Loucy (cell line): ENCODE data around the gene VRK2.

Source experiments
- H2AFZ ChIP-seq: fragments of 200-600 bp; sonication (generic); 2 replicates; pipeline ENCODE4 v1.6.0; 2016; ENCODE audit warnings: antibody characterized with exemption, mild to moderate bottlenecking, low read length, moderate library complexity
- H3F3A ChIP-seq: fragments of 200-600 bp; 2 replicates; pipeline ENCODE4 v1.6.0; 2016; ENCODE audit warnings: antibody characterized with exemption, low read depth, mild to moderate bottlenecking
- H3K27me3 ChIP-seq: fragments of 200-600 bp; sonication (generic); 2 replicates; pipeline ENCODE4 v1.6.1; 2014; ENCODE audit warnings: low read length, mild to moderate bottlenecking; ENCODE audit not compliant: insufficient read depth, poor library complexity, severe bottlenecking
- H3K36me3 ChIP-seq: fragments of 200-600 bp; sonication (generic); 2 replicates; pipeline ENCODE4 v1.6.1; 2016; ENCODE audit warnings: low read length; ENCODE audit not compliant: insufficient read depth
- H3K4me1 ChIP-seq: fragments of 200-600 bp; sonication (generic); 2 replicates; pipeline ENCODE4 v1.5.1; 2014; ENCODE audit warnings: low read length, mild to moderate bottlenecking; ENCODE audit not compliant: insufficient read depth, poor library complexity, severe bottlenecking
- H3K4me2 ChIP-seq: fragments of 200-600 bp; sonication (generic); 2 replicates; pipeline ENCODE4 v1.6.0; 2014; ENCODE audit warnings: antibody characterized with exemption, low read length, low read depth, mild to moderate bottlenecking; ENCODE audit not compliant: poor library complexity, severe bottlenecking
- H3K4me3 ChIP-seq: fragments of 200-600 bp; sonication (generic); 2 replicates; pipeline ENCODE4 v1.5.1; 2014; ENCODE audit warnings: low read length, mild to moderate bottlenecking, mixed read lengths; ENCODE audit not compliant: poor library complexity, severe bottlenecking
- H3K79me2 ChIP-seq: fragments of 200-600 bp; sonication (generic); 2 replicates; pipeline ENCODE4 v1.6.1; 2014; ENCODE audit warnings: low read length; ENCODE audit not compliant: insufficient read depth
- H3K9ac ChIP-seq: fragments of 200-600 bp; sonication (generic); 2 replicates; pipeline ENCODE4 v1.6.0; 2014; ENCODE audit warnings: mild to moderate bottlenecking, low read depth, low read length, moderate library complexity; ENCODE audit not compliant: poor library complexity, severe bottlenecking
- H3K9me2 ChIP-seq: fragments of 200-600 bp; sonication (generic); replicated peaks from 2 replicates; pipeline ENCODE4 v1.6.1; 2016; ENCODE audit warnings: low read depth, low read length, mixed read lengths
- H3K9me3 ChIP-seq: fragments of 200-600 bp; sonication (generic); 2 replicates; pipeline ENCODE4 v1.6.1; 2014; ENCODE audit warnings: mild to moderate bottlenecking, antibody characterized with exemption, low read length, low read depth; ENCODE audit not compliant: insufficient read depth
- H4K20me1 ChIP-seq: fragments of 200-600 bp; sonication (generic); 2 replicates; pipeline ENCODE4 v1.6.0; 2014; ENCODE audit warnings: antibody characterized with exemption, low read length, mild to moderate bottlenecking; ENCODE audit not compliant: insufficient read depth, poor library complexity, severe bottlenecking
- EZH2phosphoT487 ChIP-seq: fragments of 200-600 bp; IDR thresholded peaks from 2 replicates; pipeline ENCODE4 v1.6.1; 2018; ENCODE audit warnings: antibody characterized with exemption, mild to moderate bottlenecking, moderate library complexity, borderline replicate concordance
- TF ChIP-seq, protein P1 (sequence below): fragments of 200-600 bp; sonication (generic); conservative IDR thresholded peaks from 2 replicates; pipeline ENCODE4 v1.5.1; 2014; ENCODE audit warnings: mild to moderate bottlenecking, antibody characterized with exemption, low read length

The VRK2 gene

DNA sequence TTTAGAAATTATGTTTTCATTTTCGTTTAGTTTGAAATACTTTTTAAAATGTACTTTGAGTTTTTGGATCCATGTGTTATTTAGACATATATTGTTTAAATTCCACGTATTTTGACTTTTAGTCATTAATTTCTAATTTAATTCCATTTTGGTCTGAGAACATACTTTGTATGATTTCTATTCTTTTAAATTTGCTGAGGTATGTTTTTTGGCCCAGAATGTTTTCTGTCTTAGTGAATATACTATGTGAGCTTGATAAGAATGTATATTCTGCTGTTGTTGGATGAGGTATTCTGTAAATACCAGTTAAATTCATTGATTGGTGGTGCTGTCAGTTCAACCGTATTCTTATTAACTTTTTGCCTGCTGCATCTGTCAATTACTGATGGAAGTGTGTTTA lies 26.4 kb downstream of the VRK2 start:
- no peak overlapping the region for H3K9ac ChIP-seq
- no peaks in the 10 kb centered on the region for H3K27me3 ChIP-seq
- no peaks in the 10 kb centered on the region for H4K20me1 ChIP-seq
- H3K9me3 ChIP-seq, result no peaks in the 10 kb centered on the region
- H3K36me3 ChIP-seq, result no peaks in the 10 kb centered on the region
- no peak for TF ChIP-seq EZH2phosphoT487
- TF ChIP-seq, protein P1, sequence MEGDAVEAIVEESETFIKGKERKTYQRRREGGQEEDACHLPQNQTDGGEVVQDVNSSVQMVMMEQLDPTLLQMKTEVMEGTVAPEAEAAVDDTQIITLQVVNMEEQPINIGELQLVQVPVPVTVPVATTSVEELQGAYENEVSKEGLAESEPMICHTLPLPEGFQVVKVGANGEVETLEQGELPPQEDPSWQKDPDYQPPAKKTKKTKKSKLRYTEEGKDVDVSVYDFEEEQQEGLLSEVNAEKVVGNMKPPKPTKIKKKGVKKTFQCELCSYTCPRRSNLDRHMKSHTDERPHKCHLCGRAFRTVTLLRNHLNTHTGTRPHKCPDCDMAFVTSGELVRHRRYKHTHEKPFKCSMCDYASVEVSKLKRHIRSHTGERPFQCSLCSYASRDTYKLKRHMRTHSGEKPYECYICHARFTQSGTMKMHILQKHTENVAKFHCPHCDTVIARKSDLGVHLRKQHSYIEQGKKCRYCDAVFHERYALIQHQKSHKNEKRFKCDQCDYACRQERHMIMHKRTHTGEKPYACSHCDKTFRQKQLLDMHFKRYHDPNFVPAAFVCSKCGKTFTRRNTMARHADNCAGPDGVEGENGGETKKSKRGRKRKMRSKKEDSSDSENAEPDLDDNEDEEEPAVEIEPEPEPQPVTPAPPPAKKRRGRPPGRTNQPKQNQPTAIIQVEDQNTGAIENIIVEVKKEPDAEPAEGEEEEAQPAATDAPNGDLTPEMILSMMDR, result no peak
- H3K79me2 ChIP-seq, result peaks cover 15% of the 10 kb centered on the region; the same call in 1 of the 2 replicates
- no peaks in the 10 kb centered on the region for H3K9me2 ChIP-seq
- no peaks in the 10 kb centered on the region for H3F3A ChIP-seq
- H3K4me1 ChIP-seq, result no peaks in the 10 kb centered on the region
- H3K4me3 ChIP-seq, result no peak overlapping the region
- no peak overlapping the region for H3K4me2 ChIP-seq
- no peak overlapping the region for H2AFZ ChIP-seq

DNA sequence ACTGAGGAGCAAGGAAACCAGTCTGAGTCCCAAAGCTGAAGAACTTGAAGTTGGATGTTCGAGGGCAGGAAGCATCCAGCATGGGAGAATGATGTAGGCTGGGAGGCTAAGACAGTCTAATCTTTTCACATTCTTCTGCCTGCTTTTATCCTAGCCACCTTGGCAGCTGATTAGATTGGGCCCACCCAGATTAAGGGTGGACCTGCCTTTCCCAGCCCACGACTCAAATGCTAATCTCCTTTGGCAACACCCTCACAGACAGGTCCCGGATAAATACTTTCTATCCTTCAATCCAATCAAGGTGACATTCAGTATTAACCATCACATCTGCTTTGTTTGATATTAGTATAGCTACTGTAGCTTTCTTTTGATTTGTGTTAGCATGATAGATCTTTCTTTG lies 27.1 kb downstream of the VRK2 start:
- Histone ChIP-seq H4K20me1 (no peaks in the 10 kb centered on the region), H3K9ac (no peak overlapping the region), H3F3A (no peaks in the 10 kb centered on the region), H3K4me2 (no peak overlapping the region), H3K79me2 (peaks cover 22% of the 10 kb centered on the region; the same call in 1 of the 2 replicates), H2AFZ (no peak overlapping the region), H3K36me3 (no peaks in the 10 kb centered on the region), H3K9me3 (no peaks in the 10 kb centered on the region), H3K9me2 (no peaks in the 10 kb centered on the region), H3K4me3 (no peak overlapping the region), H3K4me1 (no peaks in the 10 kb centered on the region), H3K27me3 (no peaks in the 10 kb centered on the region)
- TF ChIP-seq, protein P1, result no peak
- TF ChIP-seq EZH2phosphoT487, result no peak

DNA sequence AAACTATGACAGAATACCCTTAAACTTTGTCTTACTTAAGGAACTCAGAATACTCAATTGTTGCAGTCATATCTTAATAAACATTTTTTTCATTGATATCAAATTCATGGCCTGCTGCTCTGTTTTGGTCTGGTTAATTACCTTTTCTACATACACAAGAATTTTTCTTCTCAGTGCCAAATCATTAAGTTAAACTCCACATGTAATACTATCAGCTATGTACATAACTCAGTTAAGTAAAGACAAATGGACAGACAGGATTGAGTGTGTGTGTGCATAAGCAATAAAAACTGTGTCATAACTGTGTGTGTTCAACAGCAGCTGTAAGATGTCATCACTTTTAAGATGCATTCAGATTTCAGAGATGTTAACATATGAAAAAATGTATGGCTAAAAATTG lies 34.4 kb downstream of the VRK2 start:
- Histone ChIP-seq H3K9ac (no peak overlapping the region), H3K4me2 (no peak overlapping the region)

More for the DNA sequence above, 34.4 kb downstream of the VRK2 start:
- no peaks in the 10 kb centered on the region for H3K27me3 ChIP-seq
- H3K79me2 ChIP-seq, result peaks cover 22% of the 10 kb centered on the region; the same call in 1 of the 2 replicates
- H3K4me3 ChIP-seq, result no peak overlapping the region
- H3K9me3 ChIP-seq, result no peaks in the 10 kb centered on the region
- H3F3A ChIP-seq, result no peaks in the 10 kb centered on the region
- TF ChIP-seq EZH2phosphoT487, result no peak
- TF ChIP-seq, protein P1, result no peak
- no peak overlapping the region for H2AFZ ChIP-seq
- H4K20me1 ChIP-seq, result no peaks in the 10 kb centered on the region
- H3K9me2 ChIP-seq, result no peaks in the 10 kb centered on the region
- no peaks in the 10 kb centered on the region for H3K4me1 ChIP-seq
- peaks cover 5% of the 10 kb centered on the region; the same call in 1 of the 2 replicates for H3K36me3 ChIP-seq
